Stimulated activated CD4-positive, alpha-beta T cell treated with anti-CD3 and anti-CD28 coated beads, Interleukin-2, amount 100 ng/mL, for 4 hours (primary cell): Measurements from ENCODE around the gene POTEC.
"Not testable (repeated sequence)": the region's sequence is repeated elsewhere in the genome, so short reads cannot be mapped to it uniquely, and the experiment has no call there.

Experiments used
- DNase-seq: peaks from one replicate; pipeline ENCODE4 v3.0.0-alpha.2; 2020; ENCODE audit warnings: low read depth

Gene POTEC

DNA sequence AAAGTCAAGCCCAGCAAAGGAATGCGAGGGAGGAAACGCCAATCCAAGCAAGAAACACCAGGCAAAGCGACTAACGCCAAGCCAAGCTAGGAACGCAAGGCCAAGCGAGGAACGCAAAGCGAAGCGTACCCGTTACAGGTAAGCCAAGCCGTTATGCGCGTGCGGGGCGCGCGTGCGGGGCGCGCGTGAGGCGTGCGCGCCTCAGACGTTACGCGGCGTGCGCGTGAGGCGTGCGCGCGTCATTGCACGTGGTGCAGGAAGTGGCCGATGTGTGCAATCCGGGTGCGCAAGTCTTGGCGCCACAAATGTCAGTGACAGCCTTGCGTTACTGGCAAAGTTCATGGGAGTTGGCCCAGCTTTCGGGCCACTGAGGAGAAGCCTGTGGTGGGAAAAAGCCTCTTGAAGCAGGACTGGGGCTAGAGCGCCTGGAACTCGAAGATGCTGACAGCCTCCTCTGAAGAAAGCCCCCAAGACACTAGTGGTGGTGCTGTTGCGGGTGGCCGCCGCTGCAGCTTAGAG lies at the start of gene POTEC:
Gene POTEC, minus strand, starts transcription at position 155 of the 519 bp plus-strand sequence. CDS start 454 bp downstream, outside the sequence.
- DNase-seq, result not testable (repeated sequence)

DNA sequence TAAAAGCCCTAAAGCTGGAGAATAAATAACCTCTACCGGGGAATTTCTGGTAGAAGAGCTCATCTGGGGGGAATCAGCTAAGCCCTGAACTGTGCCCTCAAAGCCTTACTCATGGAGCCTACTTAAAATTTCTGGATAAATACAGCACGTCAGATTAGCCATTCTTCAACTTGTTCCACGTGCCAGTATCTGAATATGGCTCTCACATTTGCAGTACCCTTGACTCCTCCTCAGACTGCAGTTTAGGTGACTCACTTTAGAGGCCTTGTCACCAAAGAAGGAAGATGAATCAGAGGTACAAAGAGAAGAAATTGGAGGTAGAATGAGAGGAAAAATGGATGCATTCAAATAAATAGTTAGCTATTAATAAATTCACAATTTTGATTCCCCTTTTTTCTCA lies 34.6 kb upstream of the POTEC start:
- no peak for DNase-seq

DNA sequence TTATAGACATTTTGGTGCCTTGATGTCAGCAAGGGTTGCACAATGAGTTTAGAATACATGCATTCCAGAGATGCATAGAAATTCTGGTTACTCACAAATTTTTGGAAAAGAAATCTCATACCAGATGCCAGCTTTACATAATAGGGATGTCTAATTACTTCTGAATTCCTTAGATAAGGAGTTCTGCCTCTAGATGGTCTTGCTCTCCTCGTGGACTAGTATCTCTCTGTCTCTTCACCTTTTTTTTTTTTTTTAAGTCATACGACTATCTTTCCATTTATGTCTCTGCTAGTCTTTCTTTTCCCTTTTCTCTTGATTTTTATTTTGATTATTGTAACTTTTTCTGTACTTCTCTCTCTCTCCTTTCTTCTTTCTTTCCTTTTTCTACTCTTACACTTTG lies 16.1 kb upstream of the POTEC start:
- not testable (repeated sequence) for DNase-seq

DNA sequence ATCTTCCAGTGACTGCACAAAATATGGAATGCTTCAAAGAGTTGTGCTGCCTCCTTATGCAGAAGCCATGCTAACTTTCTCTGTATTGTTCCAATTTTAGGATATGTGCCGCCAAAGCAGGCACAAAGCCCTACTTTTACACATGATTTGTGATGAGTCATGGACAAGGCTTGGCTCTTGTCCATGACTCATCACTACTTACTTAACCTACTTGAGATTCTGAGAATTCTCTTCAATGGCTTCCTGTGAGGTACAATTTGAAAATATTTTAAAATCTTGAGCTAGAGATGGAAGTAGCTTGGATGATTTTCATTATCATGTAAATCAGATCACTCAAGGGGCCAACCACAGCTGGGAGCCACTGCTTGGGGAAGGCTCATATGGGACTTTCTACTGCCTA lies 11.7 kb downstream of the POTEC start:
- not testable (repeated sequence) for DNase-seq

GRCh38 chr18:14510707-14511106 lies 32.7 kb downstream of the POTEC start:
- DNase-seq, result not testable (repeated sequence)

GRCh38 chr18:14503691-14504090 lies 39.7 kb downstream of the POTEC start:
- DNase-seq, result not testable (repeated sequence)

DNA sequence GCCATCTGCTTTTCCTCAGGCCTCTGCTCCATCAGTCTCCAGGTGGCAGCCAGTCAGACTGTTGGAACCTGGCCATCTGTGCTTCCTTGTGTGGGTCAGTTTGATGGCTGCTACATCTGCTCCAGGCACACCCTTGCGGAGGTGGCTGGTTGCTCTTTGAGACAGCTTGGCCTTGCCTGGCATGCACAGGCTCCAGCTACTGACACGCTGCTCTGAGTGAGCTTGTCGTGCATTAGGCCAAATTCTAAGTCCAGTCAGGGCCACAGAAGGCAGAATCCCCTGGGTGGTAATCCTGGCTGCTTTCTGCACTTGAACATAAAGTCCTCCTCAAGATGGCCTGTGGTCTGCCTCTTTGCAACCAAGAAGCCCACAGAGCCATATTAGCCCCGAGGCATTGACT lies 41.5 kb downstream of the POTEC start:
- not testable (repeated sequence) for DNase-seq

GRCh38 chr18:14489256-14490014 lies 54.0 kb downstream of the POTEC start:
- not testable (repeated sequence) for DNase-seq

DNA sequence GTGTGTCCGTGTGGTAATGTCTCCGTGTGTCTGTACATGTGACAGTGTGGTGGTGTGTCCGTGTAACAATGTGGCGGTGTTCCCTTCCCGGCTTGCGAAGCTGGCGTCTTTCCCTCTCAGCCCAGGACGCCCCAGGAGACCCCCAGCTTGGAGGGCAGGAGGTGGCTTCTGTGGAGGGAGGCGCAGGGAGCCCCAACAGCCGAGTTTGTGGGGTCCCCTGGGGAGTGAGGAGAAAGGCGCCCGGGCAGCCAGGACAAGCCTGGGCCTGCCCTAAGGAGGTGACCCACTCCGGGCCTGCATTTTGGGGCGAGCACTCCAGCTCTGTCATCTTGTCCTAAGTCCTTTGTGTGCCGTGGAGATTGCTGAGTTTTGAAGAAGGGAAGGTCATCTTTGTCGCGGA lies 54.6 kb downstream of the POTEC start:
- not testable (repeated sequence) for DNase-seq

GRCh38 chr18:14486926-14487580 lies 56.3 kb downstream of the POTEC start:
- DNase-seq, result not testable (repeated sequence)

- DNase-seq, result not testable (repeated sequence)
Measured at GRCh38 chr18:14479076-14479475, 64.3 kb downstream of the POTEC start.

DNA sequence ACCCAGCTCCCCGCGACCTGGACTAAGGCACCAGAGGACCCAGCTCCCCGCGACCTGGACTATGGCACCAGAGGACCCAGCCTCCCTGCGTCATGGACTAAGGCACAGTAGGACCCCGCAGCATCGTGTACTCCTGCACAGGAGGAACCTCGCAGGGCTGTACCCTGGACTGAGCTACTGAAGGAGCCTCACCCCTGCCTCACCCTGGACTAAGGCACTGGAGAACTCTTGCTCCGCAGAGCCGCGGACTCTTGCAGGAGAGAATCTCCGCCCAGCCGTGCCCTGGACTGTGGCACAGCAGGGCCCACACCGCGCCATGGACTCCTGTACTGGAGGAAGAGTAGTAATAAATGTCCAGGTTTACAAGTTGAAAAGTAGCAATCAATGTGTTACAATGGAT lies 67.9 kb downstream of the POTEC start:
- DNase-seq, result not testable (repeated sequence)

DNA sequence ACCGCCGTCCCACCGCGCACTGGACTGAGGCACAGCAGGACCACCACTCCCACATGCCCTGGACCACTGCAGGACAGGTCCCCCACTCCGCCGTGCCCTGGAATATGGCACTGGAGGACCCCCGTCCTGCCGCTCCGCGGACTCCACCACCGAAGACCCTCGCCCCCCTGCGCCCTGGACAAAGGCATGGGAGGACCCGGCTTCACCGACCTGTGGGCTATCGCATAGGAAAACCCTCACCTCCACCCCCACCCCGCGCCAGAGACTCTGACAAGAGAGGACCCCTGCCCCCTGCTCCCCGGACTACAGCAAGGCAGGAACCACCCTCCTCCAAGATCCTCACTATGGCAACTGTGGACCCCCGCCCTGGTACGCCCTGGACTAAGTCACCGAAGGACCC lies 68.6 kb downstream of the POTEC start:
- not testable (repeated sequence) for DNase-seq

DNA sequence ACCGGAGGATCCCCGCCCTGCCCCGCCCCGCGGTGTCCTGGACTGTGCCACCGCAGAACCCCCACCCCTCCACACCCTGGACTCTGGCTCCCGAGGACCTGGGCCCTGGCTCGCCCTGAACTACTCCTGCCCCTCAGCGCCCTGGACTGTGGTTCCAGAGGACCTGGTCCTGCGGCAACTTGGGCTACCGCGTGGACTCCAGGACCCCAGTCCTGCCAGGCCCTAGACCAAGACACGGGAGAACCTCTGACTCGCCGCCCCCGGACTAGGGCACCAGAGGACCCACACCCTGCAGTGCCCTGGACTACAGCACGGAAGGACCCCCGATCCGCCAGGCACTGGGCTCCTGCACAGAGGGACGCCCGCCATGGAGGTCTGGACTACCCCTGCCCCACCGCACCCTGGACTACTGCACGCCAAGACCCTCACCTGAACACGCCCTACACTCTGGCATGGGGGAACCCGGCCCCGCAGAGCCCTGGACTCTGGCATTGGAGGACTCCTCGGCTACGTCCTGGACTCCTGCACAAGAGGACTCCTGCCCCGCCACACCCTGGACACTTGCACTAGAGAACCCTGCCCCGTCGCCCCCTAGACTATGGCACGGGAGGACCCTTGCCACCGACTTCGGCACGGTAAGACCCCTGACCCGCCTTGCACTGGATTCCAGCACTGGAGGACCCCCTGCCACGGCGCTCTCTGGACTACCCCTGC lies 69.2 kb downstream of the POTEC start:
- not testable (repeated sequence) for DNase-seq

GRCh38 chr18:14473250-14474006 lies 70.0 kb downstream of the POTEC start:
- DNase-seq, result not testable (repeated sequence)

- not testable (repeated sequence) for DNase-seq
Measured at GRCh38 chr18:14471286-14471685, 72.1 kb downstream of the POTEC start.

- not testable (repeated sequence) for DNase-seq
Measured at GRCh38 chr18:14470446-14470845, 73.0 kb downstream of the POTEC start.

DNA sequence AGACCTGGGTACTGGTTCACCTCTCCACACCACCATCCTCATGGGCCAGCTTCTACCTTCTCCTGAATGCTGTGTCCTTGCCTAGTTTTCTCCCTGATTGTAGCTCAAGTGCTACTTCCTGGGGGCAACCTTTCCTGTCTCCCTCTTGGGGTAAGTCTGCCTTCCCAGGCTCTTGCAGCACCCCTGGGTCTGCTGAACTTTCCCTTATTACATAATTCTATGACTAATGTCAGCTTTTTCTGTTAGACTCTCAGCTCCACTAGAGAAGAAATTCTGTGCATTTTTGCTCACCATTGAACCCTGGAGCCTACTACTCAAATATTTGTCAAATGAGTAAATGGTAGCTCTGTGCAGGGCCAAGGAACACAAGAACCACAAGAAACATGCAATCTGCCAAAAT lies 73.4 kb downstream of the POTEC start:
- DNase-seq, result not testable (repeated sequence)

GRCh38 chr18:14465989-14466388 lies 77.4 kb downstream of the POTEC start:
- DNase-seq, result not testable (repeated sequence)
